Fibroblast of villous mesenchyme (primary cell): ENCODE results near the gene GGACT. TPM values are rescaled to one million over a fixed set of nuclear protein-coding genes. Genes with fewer than 3 reads are reported as not detected.
"Not testable (repeated sequence)": the region's sequence is repeated elsewhere in the genome, so short reads cannot be mapped to it uniquely, and the experiment has no call there.

ENCODE experiments used
- DNase-seq: peaks from one replicate; pipeline ENCODE4 v3.0.0-alpha.2; 2010; ENCODE audit warnings: low read depth
- H3K4me3 ChIP-seq: 2 replicates; pipeline ENCODE4 v1.5.1; 2011; ENCODE audit warnings: low read depth, mild to moderate bottlenecking, low read length
- total RNA-seq: library from RNA; depleted of rRNA; stranded (reverse); fragments of >200 nt; gene quantifications from 2 replicates; pipeline ENCODE4 v1.2.3, GENCODE V29; 2012
- TF ChIP-seq, protein P1 (sequence below): IDR thresholded peaks from 2 replicates; pipeline ENCODE4 v1.5.1; 2012; ENCODE audit warnings: low read depth, mild to moderate bottlenecking, low read length; ENCODE audit not compliant: insufficient read depth

GGACT gene
- total RNA-seq, 1 donor: 8.2 TPM

DNA sequence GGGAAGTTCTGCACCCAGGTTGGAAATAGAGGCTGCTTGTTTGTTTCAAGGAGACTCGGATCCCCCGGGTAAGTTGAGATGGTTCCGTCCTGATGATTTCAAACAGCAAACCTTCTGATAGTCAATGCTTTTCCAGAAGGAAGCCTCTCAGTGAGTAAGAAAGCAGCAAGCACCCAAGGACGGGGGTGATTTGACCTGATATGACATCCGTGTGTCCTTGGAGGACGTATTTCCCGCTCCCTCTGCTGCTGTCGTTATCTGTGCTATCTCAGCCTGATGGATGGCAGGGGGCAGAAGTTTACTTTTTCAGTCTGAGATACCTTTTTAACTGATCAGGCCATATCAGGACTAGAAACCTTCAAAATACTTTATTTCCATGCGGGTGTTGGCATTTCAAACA is 5.7 kb upstream of the GGACT start:
- TF ChIP-seq, protein P1, sequence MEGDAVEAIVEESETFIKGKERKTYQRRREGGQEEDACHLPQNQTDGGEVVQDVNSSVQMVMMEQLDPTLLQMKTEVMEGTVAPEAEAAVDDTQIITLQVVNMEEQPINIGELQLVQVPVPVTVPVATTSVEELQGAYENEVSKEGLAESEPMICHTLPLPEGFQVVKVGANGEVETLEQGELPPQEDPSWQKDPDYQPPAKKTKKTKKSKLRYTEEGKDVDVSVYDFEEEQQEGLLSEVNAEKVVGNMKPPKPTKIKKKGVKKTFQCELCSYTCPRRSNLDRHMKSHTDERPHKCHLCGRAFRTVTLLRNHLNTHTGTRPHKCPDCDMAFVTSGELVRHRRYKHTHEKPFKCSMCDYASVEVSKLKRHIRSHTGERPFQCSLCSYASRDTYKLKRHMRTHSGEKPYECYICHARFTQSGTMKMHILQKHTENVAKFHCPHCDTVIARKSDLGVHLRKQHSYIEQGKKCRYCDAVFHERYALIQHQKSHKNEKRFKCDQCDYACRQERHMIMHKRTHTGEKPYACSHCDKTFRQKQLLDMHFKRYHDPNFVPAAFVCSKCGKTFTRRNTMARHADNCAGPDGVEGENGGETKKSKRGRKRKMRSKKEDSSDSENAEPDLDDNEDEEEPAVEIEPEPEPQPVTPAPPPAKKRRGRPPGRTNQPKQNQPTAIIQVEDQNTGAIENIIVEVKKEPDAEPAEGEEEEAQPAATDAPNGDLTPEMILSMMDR: no peak
- DNase-seq: no peak
- no peak overlapping the region for H3K4me3 ChIP-seq

DNA sequence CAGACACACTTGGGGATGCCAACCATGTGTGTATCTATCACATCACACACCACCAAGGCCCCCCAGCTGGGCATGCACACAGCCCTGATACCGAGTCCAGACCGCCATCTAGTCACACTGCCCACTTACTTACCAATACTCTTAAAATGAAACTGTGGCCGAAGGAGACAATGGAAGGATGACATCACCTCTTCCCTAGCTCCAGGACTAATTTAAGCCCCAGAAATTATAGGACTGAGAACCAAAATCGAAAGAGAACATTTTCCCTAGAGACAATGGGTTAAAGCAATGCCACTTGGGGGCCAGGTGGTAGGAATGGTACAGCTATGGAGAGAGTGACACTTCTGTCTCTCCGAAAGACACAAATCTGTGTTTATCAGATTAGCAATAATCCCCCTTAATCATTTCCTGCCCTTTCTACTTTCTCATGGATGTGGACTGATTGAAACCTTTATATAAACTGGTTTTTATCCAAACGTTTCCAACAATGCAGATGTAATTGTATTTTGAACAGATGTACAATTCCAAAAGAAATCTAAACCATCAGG is 663 bp upstream of the GGACT start:
- H3K4me3 ChIP-seq: no peak overlapping the region

DNA sequence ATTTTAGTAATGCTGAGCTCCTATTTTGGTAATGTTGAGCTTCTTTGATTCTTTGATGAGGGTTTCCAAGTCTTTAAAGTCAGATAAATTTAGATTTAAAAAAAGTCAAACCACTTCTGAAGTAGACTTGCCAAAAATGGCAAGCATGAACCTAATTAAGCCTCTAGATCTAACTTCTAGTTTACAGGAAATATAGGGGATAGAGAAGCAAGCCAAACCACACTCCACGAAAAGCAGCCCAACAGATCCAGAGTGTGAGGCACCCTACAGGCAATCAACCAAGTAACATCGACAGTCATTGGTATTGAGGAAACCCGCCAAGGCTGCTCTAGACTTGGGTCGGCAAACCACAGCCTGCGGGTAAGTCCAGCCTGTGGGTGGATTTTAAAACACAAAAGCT is 3.7 kb downstream of the GGACT start:
- TF ChIP-seq, protein P1: no peak
- no peak overlapping the region for H3K4me3 ChIP-seq
- DNase-seq: no peak

More for the DNA sequence above, 663 bp upstream of the GGACT start:
- TF ChIP-seq, protein P1: no peak
- no peak for DNase-seq

DNA sequence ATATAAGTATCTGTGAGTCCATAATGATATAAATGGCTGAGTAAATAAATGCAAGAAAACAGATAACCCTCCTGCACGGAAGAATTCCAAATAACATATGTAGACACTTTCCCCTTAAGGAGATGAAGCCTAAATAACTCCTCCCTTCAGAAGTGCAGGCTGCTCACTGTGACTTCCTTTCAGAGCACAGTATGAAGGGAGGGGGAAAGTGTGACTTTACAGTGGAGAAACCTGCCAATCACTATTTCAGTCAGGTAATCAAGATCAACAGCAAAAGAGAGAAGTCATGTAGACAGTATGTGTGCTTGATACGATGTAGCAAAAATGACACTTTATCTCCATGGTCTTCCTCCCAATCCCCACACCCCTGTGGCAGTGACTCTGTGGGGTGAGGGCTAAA is 7.1 kb downstream of the GGACT start:
- TF ChIP-seq, protein P1: no peak
- DNase-seq: no peak
- no peak overlapping the region for H3K4me3 ChIP-seq

DNA sequence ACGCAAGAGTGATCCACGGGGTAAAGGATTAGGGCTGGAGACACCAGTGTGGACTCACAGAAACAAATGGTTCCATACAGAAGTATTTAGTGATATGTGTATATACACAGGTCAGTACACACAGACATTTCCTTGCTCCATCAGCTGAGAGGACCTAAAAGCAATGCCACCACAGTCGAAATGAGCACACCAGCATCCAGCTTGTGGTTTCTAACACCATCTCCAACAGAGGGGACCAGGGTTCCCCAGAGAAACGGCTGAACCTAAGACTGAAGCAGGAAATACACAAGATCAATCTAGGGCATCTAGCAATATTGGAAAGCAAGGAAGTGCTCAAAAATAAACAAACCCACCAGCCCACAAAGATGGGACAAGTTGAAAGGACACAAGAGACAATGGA is 7.6 kb downstream of the GGACT start:
- DNase-seq: no peak
- no peak overlapping the region for H3K4me3 ChIP-seq
- TF ChIP-seq, protein P1: no peak

DNA sequence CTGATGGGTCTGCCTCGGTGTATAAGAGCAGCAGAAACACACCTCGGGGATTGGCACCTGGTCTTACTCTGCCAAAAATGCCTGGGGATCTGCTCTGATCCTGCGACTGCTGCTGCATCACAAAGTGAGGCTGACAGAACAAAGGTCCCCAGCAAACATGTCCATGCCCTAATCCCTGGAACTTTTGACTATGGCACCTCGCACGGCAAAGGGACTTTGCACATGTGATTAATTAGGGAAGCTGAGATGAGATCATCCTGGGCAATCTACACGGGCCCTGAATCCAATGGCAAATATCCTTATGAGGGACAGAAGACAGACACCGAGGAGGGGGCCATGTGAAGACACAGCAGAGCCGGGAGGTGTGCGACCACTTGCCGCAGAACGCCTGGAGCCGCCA is 8.5 kb downstream of the GGACT start:
- no peak for DNase-seq
- no peak overlapping the region for H3K4me3 ChIP-seq
- TF ChIP-seq, protein P1: no peak

DNA sequence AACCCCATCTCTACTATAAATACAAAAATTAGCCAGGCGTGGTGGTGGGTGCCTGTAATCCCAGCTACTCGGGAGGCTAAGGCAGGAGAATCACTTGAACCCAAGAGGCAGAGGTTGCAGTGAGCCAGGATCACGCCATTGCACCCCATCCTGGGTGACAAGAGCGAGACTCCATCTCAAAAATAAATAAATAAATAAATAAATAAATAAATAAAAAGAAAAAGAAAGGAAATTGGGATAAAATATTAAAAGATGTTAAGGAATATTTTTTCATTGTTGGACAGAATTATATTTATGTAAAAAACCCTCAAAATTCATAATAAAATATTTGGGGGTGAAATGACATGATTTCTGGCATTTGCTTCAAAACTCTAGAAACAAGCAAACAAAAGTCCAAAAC is 11.3 kb downstream of the GGACT start:
- not testable (repeated sequence) for DNase-seq, H3K4me3 ChIP-seq
